Activated CD4-positive, alpha-beta T cell treated with anti-CD3 and anti-CD28 coated beads, Interleukin-2, amount 10 ng/mL, durations not matched to agents 7 days and 5 days (primary cell): ENCODE data around the gene CLIC3. TPM values are rescaled to one million over a fixed set of nuclear protein-coding genes. Genes with fewer than 3 reads are reported as not detected.
"Not testable (repeated sequence)": the region's sequence is repeated elsewhere in the genome, so short reads cannot be mapped to it uniquely, and the experiment has no call there.

Source experiments
- CTCF ChIA-PET: fragments of 350-600 bp; sonication (Branson Sonifier 250); formaldehyde crosslinking; loops from one replicate; lab custom pipeline; 2021; ENCODE audit warnings: antibody characterized with exemption; lab: Charles Lee
- POLR2A ChIA-PET: fragments of 350-600 bp; sonication (Branson Sonifier 250); formaldehyde crosslinking; loops from one replicate; lab custom pipeline; 2021; ENCODE audit warnings: antibody characterized with exemption; lab: Charles Lee
- DNase-seq: peaks from one replicate; pipeline ENCODE4 v3.0.0-alpha.2; 2020
- H3K27ac Mint-ChIP-seq: one replicate; pipeline ENCODE4 v1.8.0; 2021; ENCODE audit warnings: mild to moderate bottlenecking, moderate library complexity, mixed read lengths
- H3K27me3 Mint-ChIP-seq: one replicate; pipeline ENCODE4 v1.8.0; 2021; ENCODE audit warnings: mixed read lengths
- H3K36me3 Mint-ChIP-seq: one replicate; pipeline ENCODE4 v1.8.0; 2021; ENCODE audit warnings: low read depth, mixed read lengths
- H3K4me1 Mint-ChIP-seq: one replicate; pipeline ENCODE4 v1.8.0; 2021; ENCODE audit warnings: mixed read lengths
- H3K4me3 Mint-ChIP-seq: one replicate; pipeline ENCODE4 v1.8.0; 2021; ENCODE audit warnings: mild to moderate bottlenecking, moderate library complexity, mixed read lengths
- H3K9me3 Mint-ChIP-seq: one replicate; pipeline ENCODE4 v1.8.0; 2021; ENCODE audit warnings: mixed read lengths
- total RNA-seq, 2 experiments: library from RNA; stranded (reverse); gene quantifications; one replicate each; pipeline ENCODE4 v1.2.3, GENCODE V29; 2021

CLIC3 gene
- total RNA-seq, 2 experiments from 2014 or later, result 2.6 to 4.4 TPM

- peaks cover 9% of the 10 kb centered on the region for H3K36me3 Mint-ChIP-seq
- H3K4me3 Mint-ChIP-seq, result no peak overlapping the region
- H3K27ac Mint-ChIP-seq, result no peak overlapping the region
- H3K27me3 Mint-ChIP-seq, result no peaks in the 10 kb centered on the region
- ChIA-PET CTCF (interaction anchor here (0.9 to 8.6 kb wide), 2 partner anchors 16 to 21 kb away, joined by 3 to 59 read pairs; partner anchors contain the start of genes ABCA2 and FUT7), POLR2A (no interaction called here)
- no peaks in the 10 kb centered on the region for H3K9me3 Mint-ChIP-seq
- no peaks in the 10 kb centered on the region for H3K4me1 Mint-ChIP-seq
- no peak for DNase-seq
These were observed 17.2 kb upstream of the CLIC3 start for GRCh38 chr9:137013571-137013940.

DNA sequence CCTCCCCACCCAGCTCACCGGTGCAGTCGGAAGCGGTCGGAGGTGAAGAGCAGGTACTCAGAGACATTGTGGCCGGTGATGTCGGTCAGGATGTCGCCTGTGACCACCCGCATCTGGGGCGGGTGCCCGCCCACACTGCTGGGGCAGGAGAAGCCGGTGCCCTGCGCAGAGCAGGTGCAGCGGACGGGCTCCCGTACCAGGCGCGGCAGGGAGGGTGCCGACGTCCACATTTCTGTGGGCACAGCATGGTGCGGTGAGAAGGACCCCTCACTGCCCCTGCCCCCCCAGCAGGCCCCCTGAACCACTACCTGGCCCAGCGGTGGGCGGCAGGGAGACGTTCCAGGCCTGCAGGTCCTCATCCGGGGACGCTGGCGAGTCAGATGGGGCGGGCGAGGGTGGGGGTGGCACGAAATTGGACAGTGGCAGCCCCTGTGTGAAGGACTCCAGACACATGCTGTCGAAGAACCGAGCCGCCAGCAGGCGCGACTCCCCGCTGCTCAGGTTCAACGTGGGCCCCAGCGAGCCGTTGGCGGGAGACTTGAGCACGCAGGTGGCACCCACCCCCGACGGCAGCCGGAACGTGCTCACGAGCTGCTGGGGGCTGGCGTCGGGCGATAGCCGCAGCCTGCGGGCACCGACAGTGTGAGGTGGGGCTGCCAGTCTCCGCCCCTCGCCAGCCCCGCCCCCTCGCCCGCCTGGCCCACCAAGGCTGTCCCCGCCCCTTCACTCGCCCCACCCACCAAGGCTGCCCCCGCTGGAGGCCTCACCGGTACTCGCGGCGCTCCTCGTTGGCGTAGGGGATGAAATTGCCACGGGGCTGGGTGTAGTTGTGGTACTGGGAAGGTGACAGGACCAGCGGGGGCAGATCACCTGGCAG, 16.6 kb upstream of the CLIC3 start:
- DNase-seq, result no peak
- Mint-ChIP-seq H3K9me3 (no peaks in the 10 kb centered on the region), H3K27ac (no peak overlapping the region), H3K27me3 (no peaks in the 10 kb centered on the region), H3K4me1 (no peaks in the 10 kb centered on the region), H3K36me3 (peaks cover 9% of the 10 kb centered on the region), H3K4me3 (no peak overlapping the region)
- ChIA-PET CTCF (interaction anchor here (0.9 kb wide), 1 partner anchor 22 kb away, joined by 3 read pairs; no protein-coding TSS in a partner anchor), POLR2A (no interaction called here)

DNA sequence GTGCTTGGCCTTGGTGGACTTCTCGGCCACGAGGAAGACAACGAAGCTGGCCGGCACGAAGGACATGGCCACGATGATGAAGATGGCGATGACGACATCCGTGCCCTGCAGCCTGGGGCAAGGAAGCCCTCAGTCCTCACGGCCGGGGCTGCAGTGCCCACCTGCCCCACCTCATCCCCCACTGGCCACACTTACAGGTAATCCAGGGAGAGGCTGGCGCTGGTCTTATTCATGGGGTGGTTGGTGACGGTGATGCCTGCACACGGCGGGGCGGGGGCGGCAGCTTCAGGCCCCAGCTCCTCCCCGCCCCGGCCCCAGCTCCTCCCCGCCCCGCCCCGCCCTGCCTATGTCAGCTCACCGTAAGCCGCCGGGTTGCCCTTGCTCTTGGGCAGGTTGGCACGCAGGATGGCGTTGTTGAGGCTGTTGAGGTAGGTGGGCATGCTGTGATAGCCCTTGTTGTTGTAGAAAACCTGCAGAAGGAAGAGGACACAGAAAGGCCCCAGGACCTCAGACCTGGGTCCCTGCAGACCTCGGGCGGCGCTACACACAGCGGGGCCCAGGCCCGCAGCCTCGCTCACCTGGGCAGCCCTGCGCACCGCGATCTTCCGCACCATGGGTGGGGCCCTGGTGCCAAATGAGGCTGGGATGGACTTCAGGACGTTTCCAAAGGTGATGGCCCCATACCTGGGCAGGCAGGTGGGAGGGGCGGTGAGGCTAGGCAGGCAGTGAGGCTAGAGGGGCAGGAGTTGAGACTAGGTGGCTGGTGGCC, 15.7 kb upstream of the CLIC3 start:
- H3K36me3 Mint-ChIP-seq, result peaks cover 9% of the 10 kb centered on the region
- ChIA-PET POLR2A (no interaction called here), CTCF (interaction anchor here (1.0 kb wide), 1 partner anchor 18 kb away, joined by 4 read pairs; no protein-coding TSS in a partner anchor)
- H3K27ac Mint-ChIP-seq, result no peak overlapping the region
- H3K9me3 Mint-ChIP-seq, result no peaks in the 10 kb centered on the region
- no peak overlapping the region for H3K4me3 Mint-ChIP-seq
- no peaks in the 10 kb centered on the region for H3K4me1 Mint-ChIP-seq
- DNase-seq, result no peak
- no peaks in the 10 kb centered on the region for H3K27me3 Mint-ChIP-seq

GRCh38 chr9:137011156-137011555, 14.8 kb upstream of the CLIC3 start:
- no peak overlapping the region for H3K4me3 Mint-ChIP-seq
- CTCF ChIA-PET, result interaction anchor here (1.0 kb wide), 1 partner anchor 19 kb away, joined by 4 read pairs; no protein-coding TSS in a partner anchor
- POLR2A ChIA-PET, result no interaction called here
- DNase-seq, result no peak
- H3K9me3 Mint-ChIP-seq, result no peaks in the 10 kb centered on the region
- no peak overlapping the region for H3K27ac Mint-ChIP-seq
- H3K27me3 Mint-ChIP-seq, result no peaks in the 10 kb centered on the region
- peaks cover 6% of the 10 kb centered on the region for H3K36me3 Mint-ChIP-seq
- no peaks in the 10 kb centered on the region for H3K4me1 Mint-ChIP-seq

DNA sequence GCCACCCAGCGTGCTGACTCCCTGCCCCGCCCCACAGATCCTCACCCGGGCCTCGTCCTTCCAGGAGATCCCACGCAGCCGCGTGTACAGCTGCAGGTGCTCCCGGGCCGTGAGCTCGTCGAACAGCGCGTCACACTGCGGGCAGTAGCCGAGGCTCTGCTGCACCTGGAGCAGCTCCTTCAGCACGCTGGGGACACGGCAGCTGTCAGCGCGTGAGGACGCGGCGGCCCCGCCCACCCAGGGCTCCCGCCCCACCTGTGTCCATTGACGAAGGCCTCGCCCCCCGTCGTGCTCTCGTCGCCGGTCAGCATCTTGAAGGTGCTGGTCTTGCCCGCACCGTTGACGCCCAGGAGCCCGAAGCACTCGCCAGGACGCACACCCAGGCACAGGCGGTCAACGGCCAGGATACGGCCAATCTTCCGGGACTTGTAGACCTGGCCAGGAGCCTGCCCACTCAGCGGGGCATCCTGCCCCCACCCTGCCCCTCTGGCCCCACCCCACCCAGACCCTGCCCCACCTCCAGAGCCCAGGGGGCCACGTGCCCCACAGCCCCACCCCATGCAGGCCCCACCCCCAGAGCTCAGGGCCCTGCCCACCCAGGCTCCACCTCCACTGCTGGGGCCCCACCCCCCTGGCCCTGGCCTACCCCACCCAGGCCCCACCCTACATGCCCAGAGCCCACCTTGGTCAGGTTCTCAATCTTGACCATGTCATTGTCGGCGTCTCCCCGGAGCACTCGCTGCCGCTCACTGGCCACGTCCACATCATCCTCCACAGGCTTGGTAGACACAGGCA, 13.8 kb upstream of the CLIC3 start:
- H3K36me3 Mint-ChIP-seq, result peaks cover 6% of the 10 kb centered on the region
- H3K27me3 Mint-ChIP-seq, result no peaks in the 10 kb centered on the region
- H3K9me3 Mint-ChIP-seq, result no peaks in the 10 kb centered on the region
- no peaks in the 10 kb centered on the region for H3K4me1 Mint-ChIP-seq
- DNase-seq, result no peak
- ChIA-PET CTCF (interaction anchor here (0.8 to 1.2 kb wide), 2 partner anchors 19 to 25 kb away, joined by 3 to 6 read pairs; no protein-coding TSS in a partner anchor), POLR2A (no interaction called here)
- H3K27ac Mint-ChIP-seq, result no peak overlapping the region
- H3K4me3 Mint-ChIP-seq, result no peak overlapping the region

GRCh38 chr9:137009217-137009616, 12.8 kb upstream of the CLIC3 start:
- no peak for DNase-seq
- Mint-ChIP-seq H3K9me3 (no peaks in the 10 kb centered on the region), H3K27ac (no peak overlapping the region), H3K4me1 (no peaks in the 10 kb centered on the region), H3K36me3 (peaks cover 6% of the 10 kb centered on the region), H3K27me3 (no peaks in the 10 kb centered on the region), H3K4me3 (no peak overlapping the region)
- POLR2A ChIA-PET, result no interaction called here
- CTCF ChIA-PET, result interaction anchor here (0.8 to 1.2 kb wide), 2 partner anchors 20 to 26 kb away, joined by 3 to 6 read pairs; no protein-coding TSS in a partner anchor

- H3K36me3 Mint-ChIP-seq, result peaks cover 6% of the 10 kb centered on the region
- no peaks in the 10 kb centered on the region for H3K27me3 Mint-ChIP-seq
- no peak for DNase-seq
- no peaks in the 10 kb centered on the region for H3K9me3 Mint-ChIP-seq
- no peaks in the 10 kb centered on the region for H3K4me1 Mint-ChIP-seq
- no peak overlapping the region for H3K27ac Mint-ChIP-seq
- POLR2A ChIA-PET, result no interaction called here
- CTCF ChIA-PET, result interaction anchor here (1.3 kb wide), 1 partner anchor 38 kb away, joined by 3 read pairs; the partner anchor contains the start of gene NPDC1
- no peak overlapping the region for H3K4me3 Mint-ChIP-seq
These were observed 11.9 kb upstream of the CLIC3 start for GRCh38 chr9:137008312-137008711.

- H3K9me3 Mint-ChIP-seq, result no peaks in the 10 kb centered on the region
- H3K36me3 Mint-ChIP-seq, result peaks cover 6% of the 10 kb centered on the region
- ChIA-PET POLR2A (no interaction called here), CTCF (interaction anchor here (1.0 to 1.3 kb wide), 2 partner anchors 28 to 39 kb away, joined by 3 read pairs; partner anchors contain the start of gene NPDC1)
- H3K27ac Mint-ChIP-seq, result no peak overlapping the region
- no peak for DNase-seq
- H3K27me3 Mint-ChIP-seq, result no peaks in the 10 kb centered on the region
- H3K4me1 Mint-ChIP-seq, result no peaks in the 10 kb centered on the region
- no peak overlapping the region for H3K4me3 Mint-ChIP-seq
These were observed 11.5 kb upstream of the CLIC3 start for GRCh38 chr9:137007816-137008270.

GRCh38 chr9:137007108-137007815, 10.9 kb upstream of the CLIC3 start:
- CTCF ChIA-PET, result interaction anchor here (1.0 to 1.3 kb wide), 2 partner anchors 28 to 39 kb away, joined by 3 read pairs; partner anchors contain the start of gene NPDC1

DNA sequence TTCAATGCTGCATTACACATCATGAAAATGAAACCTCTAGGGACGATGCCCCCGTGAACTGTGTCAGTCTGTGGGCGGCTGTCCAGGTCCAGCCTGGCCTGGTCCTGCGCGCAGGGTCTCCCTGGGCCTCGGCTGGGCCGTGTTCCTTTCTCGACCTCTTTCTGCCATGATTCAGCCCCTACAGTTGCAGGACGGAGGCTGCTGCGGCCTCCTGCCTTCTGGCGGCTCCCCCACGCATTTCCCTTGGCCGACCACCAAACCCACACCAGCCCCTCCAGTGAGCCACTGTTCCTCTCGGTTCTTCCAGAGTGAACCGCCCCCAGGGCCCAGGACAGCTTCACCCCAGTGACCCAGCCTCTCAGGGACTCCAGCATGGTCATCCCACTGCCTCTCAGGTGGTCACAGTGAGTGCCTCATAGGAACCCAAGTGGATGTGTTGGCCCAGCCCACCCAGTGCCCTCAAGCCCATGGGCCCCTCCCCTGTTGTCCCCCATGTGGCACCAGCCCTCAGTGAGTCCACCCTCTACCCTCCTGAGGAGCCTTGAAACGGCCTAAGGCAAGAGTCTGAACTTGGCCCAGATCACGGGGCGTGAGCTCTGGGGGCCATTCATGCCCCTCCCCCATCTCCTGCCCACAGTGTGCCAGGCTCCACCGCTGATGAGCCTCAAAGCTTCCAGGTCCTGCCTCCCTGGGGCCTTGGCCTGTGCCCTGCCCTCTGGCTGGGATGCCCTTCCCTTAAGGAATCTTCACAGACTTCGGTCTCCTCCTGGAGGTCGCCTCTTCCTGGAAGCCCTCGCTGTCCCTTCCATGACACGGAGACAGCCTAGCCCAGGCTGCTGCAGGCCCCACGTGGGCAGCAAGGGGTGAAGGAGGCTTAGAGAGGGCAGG, 10.0 kb upstream of the CLIC3 start:
- Mint-ChIP-seq H3K4me3 (no peak overlapping the region), H3K27me3 (no peaks in the 10 kb centered on the region), H3K27ac (no peak overlapping the region), H3K36me3 (peaks cover 1% of the 10 kb centered on the region), H3K9me3 (no peaks in the 10 kb centered on the region), H3K4me1 (no peaks in the 10 kb centered on the region)
- DNase-seq, result no peak
- CTCF ChIA-PET, result interaction anchor here (1.0 to 1.2 kb wide), 3 partner anchors 15 to 29 kb away, joined by 3 read pairs; no protein-coding TSS in a partner anchor
- POLR2A ChIA-PET, result no interaction called here

More at GRCh38 chr9:137007108-137007815, 10.9 kb upstream of the CLIC3 start:
- Mint-ChIP-seq H3K4me3 (no peak overlapping the region), H3K27me3 (no peaks in the 10 kb centered on the region), H3K4me1 (no peaks in the 10 kb centered on the region), H3K9me3 (no peaks in the 10 kb centered on the region), H3K36me3 (peaks cover 6% of the 10 kb centered on the region), H3K27ac (no peak overlapping the region)
- POLR2A ChIA-PET, result no interaction called here
- no peak for DNase-seq

DNA sequence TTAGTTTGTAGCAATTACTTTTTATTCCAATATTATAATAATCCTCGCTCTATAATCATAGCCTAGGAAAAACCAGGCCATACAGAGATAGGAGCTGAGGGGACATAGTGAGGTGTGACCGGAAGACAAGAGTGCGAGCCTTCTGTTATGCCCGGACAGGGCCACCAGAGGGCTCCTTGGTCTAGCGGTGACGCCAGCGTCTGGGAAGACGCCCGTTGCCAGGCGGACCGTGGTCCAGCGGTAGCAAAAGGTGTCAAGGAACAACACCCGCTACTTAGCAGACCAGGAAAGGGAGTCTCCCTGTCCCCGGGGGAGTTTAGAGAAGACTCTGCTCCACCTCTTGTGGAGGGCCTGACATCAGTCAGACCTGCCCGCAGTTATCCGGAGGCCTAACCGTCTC, 7.9 kb upstream of the CLIC3 start:
- H3K4me1 Mint-ChIP-seq, result peaks cover 14% of the 10 kb centered on the region
- POLR2A ChIA-PET, H3K4me3 Mint-ChIP-seq, H3K27ac Mint-ChIP-seq, DNase-seq, H3K27me3 Mint-ChIP-seq, H3K9me3 Mint-ChIP-seq, H3K36me3 Mint-ChIP-seq: not testable (repeated sequence)
- CTCF ChIA-PET, result interaction anchor here (1.5 to 1.9 kb wide), 2 partner anchors 10 to 31 kb away, joined by 3 to 8 read pairs; no protein-coding TSS in a partner anchor
